Choroid plexus epithelial cell (primary cell): ENCODE measurements around the gene TMC1.
A peak's percentile ranks its signal among the peaks of the same experiment; 100 is the strongest.

Experiments used
- DNase-seq: peaks from one replicate; pipeline ENCODE4 v3.0.0-alpha.2; 2010; ENCODE audit warnings: low read depth
- H3K4me3 ChIP-seq: 2 replicates; pipeline ENCODE4 v1.5.1; 2011; ENCODE audit warnings: low read depth, mild to moderate bottlenecking, control low read depth, low read length, moderate library complexity
- TF ChIP-seq, protein P1 (sequence below): conservative IDR thresholded peaks from 2 replicates; pipeline ENCODE4 v1.5.1; 2011; ENCODE audit warnings: low read depth, mild to moderate bottlenecking, control low read depth, inconsistent platforms, low read length, moderate library complexity

TMC1 gene

DNA sequence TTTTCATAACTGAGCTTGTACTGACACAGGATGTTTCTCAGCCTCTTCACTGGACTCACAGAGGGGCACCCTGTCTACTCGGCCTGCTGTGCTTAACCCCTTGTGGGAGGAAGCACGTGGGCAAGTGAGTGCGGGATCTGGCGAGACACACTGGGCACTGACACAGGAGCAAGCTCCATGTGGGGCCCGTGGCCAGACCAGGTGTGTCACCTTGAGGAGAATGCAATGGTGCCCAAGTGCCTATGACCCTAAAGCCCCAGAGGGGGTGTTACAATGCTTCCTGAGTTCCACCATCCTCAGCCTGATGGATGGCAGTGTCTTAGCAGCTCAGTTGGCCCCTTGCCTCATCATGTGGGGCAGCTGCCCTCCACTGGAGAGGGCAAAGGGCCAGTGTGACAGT is 302.6 kb downstream of the TMC1 start:
- no peak overlapping the region for H3K4me3 ChIP-seq
- no peak for DNase-seq
- TF ChIP-seq, protein P1, sequence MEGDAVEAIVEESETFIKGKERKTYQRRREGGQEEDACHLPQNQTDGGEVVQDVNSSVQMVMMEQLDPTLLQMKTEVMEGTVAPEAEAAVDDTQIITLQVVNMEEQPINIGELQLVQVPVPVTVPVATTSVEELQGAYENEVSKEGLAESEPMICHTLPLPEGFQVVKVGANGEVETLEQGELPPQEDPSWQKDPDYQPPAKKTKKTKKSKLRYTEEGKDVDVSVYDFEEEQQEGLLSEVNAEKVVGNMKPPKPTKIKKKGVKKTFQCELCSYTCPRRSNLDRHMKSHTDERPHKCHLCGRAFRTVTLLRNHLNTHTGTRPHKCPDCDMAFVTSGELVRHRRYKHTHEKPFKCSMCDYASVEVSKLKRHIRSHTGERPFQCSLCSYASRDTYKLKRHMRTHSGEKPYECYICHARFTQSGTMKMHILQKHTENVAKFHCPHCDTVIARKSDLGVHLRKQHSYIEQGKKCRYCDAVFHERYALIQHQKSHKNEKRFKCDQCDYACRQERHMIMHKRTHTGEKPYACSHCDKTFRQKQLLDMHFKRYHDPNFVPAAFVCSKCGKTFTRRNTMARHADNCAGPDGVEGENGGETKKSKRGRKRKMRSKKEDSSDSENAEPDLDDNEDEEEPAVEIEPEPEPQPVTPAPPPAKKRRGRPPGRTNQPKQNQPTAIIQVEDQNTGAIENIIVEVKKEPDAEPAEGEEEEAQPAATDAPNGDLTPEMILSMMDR = no peak

DNA sequence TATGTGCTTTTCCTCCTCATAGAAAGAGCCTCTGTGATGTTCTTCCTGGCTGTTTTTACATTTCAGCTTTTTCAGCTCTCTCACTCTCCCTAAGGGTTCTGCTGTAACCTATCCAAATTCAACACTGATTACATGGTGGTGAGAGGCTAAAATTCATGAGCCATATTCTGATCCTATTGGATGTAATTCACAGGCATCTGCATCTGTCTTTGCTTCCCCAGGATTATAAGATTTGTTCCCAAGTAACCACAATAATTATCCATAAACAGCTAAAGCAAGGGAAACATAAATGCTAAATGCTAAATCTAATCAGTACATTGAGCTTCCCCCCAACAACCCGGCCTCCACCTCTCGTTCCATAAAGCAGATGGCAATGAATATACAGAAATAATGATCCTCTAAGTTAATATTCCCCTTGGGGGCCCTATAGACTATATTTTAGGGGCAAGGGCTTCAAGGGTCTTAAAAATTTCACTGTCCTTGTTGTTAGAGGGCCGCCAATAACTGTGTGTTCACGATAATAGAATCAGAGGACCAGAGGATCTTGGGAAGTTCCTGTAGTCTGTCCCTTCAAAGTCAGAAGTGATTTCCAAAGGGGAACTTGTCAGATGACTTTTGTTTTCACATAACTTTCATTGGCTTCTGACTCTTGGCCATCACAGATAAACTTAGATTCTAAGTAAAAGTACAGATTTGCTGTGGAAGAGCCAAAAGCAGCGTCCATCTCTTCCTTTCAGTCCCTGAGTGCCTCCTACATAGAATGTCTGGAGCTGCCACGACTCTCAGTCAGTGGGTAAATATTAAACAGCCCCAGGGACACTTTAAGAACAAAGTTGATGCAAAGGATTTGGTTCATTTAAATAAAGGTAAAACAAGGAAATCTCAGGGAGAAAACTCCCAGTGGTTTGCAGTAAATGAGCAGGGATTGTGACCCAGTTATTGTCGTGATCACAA is 305.9 kb downstream of the TMC1 start:
- DNase-seq = no peak
- TF ChIP-seq, protein P1 = no peak
- no peak overlapping the region for H3K4me3 ChIP-seq

DNA sequence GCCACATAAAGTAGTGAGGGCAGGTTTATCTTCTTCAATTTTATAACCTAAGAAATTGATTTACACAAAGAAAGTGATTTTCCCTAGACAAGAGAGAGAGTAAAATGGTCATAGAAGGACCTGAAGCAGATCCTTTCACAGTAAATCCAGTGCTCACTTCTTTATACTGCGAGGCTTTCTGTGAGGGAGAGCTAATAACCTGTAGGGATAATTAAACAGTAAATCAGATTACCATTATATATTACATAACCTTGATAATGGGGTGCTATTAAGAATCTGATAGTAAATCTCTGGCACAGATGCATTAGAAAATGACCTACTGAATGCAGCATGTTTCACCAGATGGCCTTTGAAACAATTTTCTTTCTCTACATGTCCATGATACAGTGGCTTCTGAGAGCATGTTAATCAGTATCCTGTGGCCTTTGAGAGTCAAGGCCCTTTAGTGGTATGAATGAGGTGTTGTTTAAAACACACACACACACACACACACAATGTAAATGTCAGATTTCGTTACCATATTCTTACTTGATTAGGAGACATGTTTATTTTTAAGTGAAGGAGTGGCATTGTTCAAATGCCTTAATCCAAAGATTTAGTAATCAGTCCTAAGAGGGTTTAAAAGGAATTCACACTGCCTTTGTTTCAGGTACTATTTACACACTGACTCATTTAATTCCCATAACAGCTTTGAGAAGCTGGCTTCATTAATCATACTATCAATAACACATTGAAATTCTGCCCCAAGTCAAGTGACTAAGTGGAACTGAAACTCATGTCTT is 306.7 kb downstream of the TMC1 start:
- DNase-seq = no peak
- no peak overlapping the region for H3K4me3 ChIP-seq
- TF ChIP-seq, protein P1 = no peak

DNA sequence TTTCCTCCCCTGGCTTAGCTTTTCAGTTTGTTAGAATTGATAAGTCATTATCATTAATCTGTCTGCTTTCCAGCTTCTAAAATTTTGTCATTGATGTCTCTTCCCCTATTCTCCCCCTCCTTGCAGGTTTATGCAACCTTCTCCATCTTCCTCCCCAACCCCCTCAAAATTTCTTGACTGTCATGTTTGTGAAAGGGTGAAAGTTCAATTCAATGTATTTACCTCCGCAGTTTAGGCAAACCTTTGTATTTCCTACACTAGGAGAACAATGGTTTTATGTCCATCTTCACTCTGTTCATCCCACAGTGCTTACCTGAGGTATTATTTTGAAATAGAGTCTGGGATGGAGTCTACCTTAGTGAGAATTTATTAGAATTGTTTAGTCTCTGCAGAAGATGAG is 313.6 kb downstream of the TMC1 start:
- no peak overlapping the region for H3K4me3 ChIP-seq
- no peak for DNase-seq
- TF ChIP-seq, protein P1 = no peak

DNA sequence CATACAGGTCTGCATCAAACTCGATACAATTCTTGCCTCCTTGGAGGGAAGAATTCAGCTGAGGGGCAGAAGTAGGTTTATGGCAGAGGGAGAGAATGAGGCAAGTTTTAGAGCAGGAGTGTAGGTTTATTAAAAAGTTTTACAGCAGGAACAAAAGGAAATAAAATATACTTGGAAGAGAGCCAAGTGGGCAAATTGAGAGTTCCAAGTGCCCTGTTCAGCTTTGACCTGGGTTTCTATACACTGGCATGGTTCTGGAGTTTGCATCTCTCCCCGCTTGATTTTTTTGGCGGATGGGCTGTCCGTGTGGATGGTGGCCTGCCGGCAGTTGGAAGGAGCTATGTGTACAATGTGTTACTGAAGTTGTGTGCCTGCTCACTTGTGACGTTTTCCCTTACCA is 315.4 kb downstream of the TMC1 start:
- DNase-seq = no peak
- TF ChIP-seq, protein P1 = no peak
- no peak overlapping the region for H3K4me3 ChIP-seq

DNA sequence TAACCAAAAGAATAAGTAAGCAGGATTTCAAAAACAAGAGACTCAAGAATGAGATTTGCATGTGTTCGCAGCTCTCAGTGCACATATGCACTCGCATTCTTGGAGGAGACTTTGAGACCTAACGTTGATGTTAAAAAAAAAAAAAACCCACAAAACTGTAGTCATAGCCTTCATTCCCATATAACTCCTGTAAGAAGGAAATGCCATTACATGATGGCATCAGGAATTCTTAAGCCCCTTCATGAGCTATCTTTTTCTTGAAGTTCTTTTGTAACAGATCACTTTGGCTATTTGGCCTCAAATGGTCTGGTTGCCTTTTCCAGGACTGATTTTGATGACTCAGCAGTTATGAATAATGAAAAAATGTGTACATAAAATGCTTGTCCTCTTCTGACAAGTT is 317.7 kb downstream of the TMC1 start:
- DNase-seq = peak; percentile 20
- H3K4me3 ChIP-seq = no peak overlapping the region
- TF ChIP-seq, protein P1 = no peak
